Measurements from ENCODE around the gene KCNG2. TPM values are rescaled to one million over a fixed set of nuclear protein-coding genes. Genes with fewer than 3 reads are reported as not detected.
"Not testable (repeated sequence)": the region's sequence is repeated elsewhere in the genome, so short reads cannot be mapped to it uniquely, and the experiment has no call there.

KCNG2 gene
- total and polyA plus RNA-seq, 4 donors = 0.23 to 1.1 TPM; not detected in 2

DNA sequence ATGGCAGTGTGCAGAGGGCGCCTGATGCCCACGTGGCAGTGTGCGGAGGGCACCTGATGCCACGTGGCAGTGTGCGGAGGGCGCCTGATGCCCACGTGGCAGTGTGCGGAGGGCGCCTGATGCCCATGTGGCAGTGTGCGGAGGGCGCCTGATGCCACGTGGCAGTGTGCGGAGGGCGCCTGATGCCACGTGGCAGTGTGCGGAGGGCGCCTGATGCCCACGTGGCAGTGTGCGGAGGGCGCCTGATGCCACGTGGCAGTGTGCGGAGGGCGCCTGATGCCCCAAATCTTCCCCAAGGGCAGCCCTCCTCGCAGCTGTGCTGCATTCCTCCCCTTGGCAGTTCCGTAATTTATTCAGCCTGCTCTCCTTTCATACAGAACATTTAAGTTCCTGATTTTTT is 80.5 kb downstream of the KCNG2 start:
- H3K27me3 ChIP-seq (ENCODE audit: control insufficient read depth in 1 of 2, insufficient read depth in 2 of 2, low read length in 1 of 2); H3K36me3 ChIP-seq (ENCODE audit: control insufficient read depth in 1 of 2, insufficient read depth in 2 of 2, low read length in 1 of 2); H3K9me3 ChIP-seq (ENCODE audit: control insufficient read depth, low read length); ATAC-seq (ENCODE audit: low FRiP score); H3K4me3 ChIP-seq (ENCODE audit: low read length in 2 of 2); intact Hi-C loops (cut with DNase I); H3K27ac ChIP-seq (ENCODE audit: low read depth in 1 of 2, low read length in 2 of 2); DNase-seq; H3K4me1 ChIP-seq (ENCODE audit: control insufficient read depth in 1 of 2, insufficient read depth in 2 of 2, low read length in 2 of 2): not testable (repeated sequence)
- 91 to 93% methylated on average over 25 of the region's 25 CpGs for WGBS, 2 donors

DNA sequence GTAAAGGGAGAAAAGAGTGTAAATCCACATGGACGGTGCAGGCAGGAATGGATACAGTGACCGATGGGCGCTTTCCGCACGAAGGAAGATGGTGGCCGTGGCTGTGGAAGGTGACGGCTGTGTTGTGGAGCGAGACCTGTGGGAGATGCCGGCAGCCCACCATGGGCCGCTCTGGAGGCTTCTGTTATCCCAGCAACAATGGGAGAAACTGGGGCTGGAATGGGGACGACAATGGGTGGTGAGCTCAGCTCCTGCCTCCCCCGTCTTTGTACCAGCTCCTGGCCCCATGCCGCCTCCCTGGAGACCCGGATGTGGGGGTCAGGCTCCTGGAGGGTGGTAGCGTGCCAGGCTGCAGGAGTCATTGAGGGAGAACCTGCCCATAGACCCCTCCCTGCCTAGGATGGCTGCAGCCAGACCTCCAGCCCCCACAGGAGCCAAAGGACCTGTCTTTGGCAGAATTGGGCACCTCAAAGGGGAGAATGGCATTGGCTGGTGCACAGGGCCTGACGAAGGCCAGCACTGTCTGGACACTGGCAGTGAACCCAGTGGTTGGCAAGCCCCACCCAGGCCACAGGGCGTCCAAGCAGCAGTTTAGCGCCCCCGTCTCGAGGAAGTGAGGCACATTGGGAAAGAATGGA is 81.1 kb downstream of the KCNG2 start:
- DNase-seq (no peak), ATAC-seq (ENCODE audit: low FRiP score) (no peak)
- Histone ChIP-seq H3K4me1 (ENCODE audit: control insufficient read depth in 1 of 2, insufficient read depth in 2 of 2, low read length in 2 of 2) (no peaks in the 10 kb centered on the region), H3K27me3 (ENCODE audit: control insufficient read depth in 1 of 2, insufficient read depth in 2 of 2, low read length in 1 of 2) (no peaks in the 10 kb centered on the region), H3K27ac (ENCODE audit: low read depth in 1 of 2, low read length in 2 of 2) (no peak overlapping the region), H3K4me3 (ENCODE audit: low read length in 2 of 2) (no peak overlapping the region), H3K36me3 (ENCODE audit: control insufficient read depth in 1 of 2, insufficient read depth in 2 of 2, low read length in 1 of 2) (no peaks in the 10 kb centered on the region), H3K9me3 (ENCODE audit: control insufficient read depth, low read length) (no peaks in the 10 kb centered on the region)
- 82 to 85% methylated on average over 20 of the region's 20 CpGs for WGBS, 2 donors
- intact Hi-C loops (cut with DNase I) = no loop called here

DNA sequence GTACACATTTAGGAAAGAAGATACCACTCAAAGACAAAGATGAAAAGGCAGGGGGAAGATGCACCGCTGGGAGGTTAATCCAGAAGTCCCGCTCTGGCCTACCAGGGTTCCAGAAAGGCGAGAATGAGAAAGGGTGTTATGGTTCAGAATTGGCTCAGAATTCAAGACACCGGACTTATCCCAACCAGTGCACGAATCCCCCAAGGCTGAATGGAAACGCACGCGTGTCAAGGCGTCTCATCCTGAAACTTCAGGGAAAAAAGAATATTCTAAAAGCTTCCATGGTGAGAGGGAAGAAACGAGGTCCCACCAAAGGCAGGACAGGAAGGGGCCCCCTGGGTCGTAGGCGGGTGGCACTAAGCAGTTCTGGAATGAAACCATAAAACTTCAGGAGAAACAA is 81.8 kb downstream of the KCNG2 start:
- ATAC-seq (ENCODE audit: low FRiP score) (no peak), DNase-seq (no peak)
- no peaks in the 10 kb centered on the region for H3K9me3 ChIP-seq (ENCODE audit: control insufficient read depth, low read length)
- H3K27me3 ChIP-seq (ENCODE audit: control insufficient read depth in 1 of 2, insufficient read depth in 2 of 2, low read length in 1 of 2) = no peaks in the 10 kb centered on the region
- 84 to 86% methylated on average over 12 of the region's 12 CpGs for WGBS, 2 donors
- H3K27ac ChIP-seq (ENCODE audit: low read depth in 1 of 2, low read length in 2 of 2) = no peak overlapping the region
- H3K4me1 ChIP-seq (ENCODE audit: control insufficient read depth in 1 of 2, insufficient read depth in 2 of 2, low read length in 2 of 2) = no peaks in the 10 kb centered on the region
- intact Hi-C loops (cut with DNase I) = no loop called here
- no peak overlapping the region for H3K4me3 ChIP-seq (ENCODE audit: low read length in 2 of 2)
- no peaks in the 10 kb centered on the region for H3K36me3 ChIP-seq (ENCODE audit: control insufficient read depth in 1 of 2, insufficient read depth in 2 of 2, low read length in 1 of 2)

DNA sequence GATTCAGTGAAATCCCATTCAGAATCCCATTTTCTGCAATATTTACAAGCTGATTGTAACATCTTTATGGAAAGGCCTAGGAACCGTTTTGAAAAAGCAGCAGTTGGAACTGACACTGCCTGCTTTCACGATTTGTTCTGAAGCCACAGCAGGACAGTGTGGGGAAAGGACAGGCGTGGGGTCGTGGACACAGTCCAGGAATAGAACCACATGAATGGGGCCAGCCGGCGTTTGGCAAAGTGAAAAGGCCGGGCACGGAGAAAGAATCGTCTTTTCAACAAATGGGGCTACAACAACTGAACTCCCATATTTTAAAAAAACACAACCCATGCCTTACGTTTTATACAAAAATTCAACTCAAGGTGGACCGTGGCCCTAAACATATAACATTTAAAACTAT is 84.0 kb downstream of the KCNG2 start:
- H3K36me3 ChIP-seq (ENCODE audit: control insufficient read depth in 1 of 2, insufficient read depth in 2 of 2, low read length in 1 of 2) = no peaks in the 10 kb centered on the region
- no peaks in the 10 kb centered on the region for H3K4me1 ChIP-seq (ENCODE audit: control insufficient read depth in 1 of 2, insufficient read depth in 2 of 2, low read length in 2 of 2)
- H3K27ac ChIP-seq (ENCODE audit: low read depth in 1 of 2, low read length in 2 of 2) = no peak overlapping the region
- WGBS, 2 donors = 86 to 87% methylated on average over 11 of the region's 11 CpGs
- intact Hi-C loops (cut with DNase I) = no loop called here
- H3K4me3 ChIP-seq (ENCODE audit: low read length in 2 of 2) = no peak overlapping the region
- H3K27me3 ChIP-seq (ENCODE audit: control insufficient read depth in 1 of 2, insufficient read depth in 2 of 2, low read length in 1 of 2) = no peaks in the 10 kb centered on the region
- ATAC-seq (ENCODE audit: low FRiP score) (no peak), DNase-seq (peak in 1 of 2 donors; percentile 56)
- no peaks in the 10 kb centered on the region for H3K9me3 ChIP-seq (ENCODE audit: control insufficient read depth, low read length)

DNA sequence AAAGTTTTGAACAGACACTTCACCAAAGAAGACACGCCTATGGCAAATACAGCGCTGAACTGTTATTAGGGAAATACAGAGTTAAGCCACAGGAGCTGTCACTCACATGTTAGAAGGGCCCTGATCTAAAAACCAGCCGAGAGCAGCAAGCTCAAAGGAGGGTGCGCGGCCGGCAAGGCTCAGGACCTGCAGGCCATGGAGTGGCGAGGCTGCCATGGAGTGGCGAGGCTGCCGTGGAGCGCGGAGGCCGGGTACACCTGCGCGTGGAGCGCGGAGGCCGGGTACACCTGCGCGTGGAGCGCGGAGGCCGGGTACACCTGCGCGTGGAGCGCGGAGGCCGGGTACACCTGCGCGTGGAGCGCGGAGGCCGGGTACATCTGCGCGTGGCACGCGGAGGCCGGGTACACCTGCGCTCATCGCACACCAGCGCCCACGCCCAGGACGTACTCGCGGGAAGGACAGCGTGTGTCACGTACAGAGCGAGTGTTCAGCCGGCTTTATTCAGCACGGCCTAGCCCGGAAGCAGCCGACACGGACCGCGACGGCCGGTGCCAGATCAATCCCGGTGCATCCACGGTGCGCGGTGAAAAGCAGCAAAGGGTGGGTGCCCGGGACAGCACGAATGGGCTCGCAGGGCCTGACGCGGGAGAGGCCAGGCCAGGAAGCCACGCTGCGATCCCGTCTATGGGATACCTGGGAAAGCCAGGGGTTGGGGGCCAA is 84.9 kb downstream of the KCNG2 start:
- H3K27ac ChIP-seq (ENCODE audit: low read depth in 1 of 2, low read length in 2 of 2) = no peak overlapping the region
- no peaks in the 10 kb centered on the region for H3K27me3 ChIP-seq (ENCODE audit: control insufficient read depth in 1 of 2, insufficient read depth in 2 of 2, low read length in 1 of 2)
- H3K4me3 ChIP-seq (ENCODE audit: low read length in 2 of 2) = no peak overlapping the region
- no peaks in the 10 kb centered on the region for H3K36me3 ChIP-seq (ENCODE audit: control insufficient read depth in 1 of 2, insufficient read depth in 2 of 2, low read length in 1 of 2)
- intact Hi-C loops (cut with DNase I) = no loop called here
- 94 to 96% methylated on average over 68 of the region's 68 CpGs for WGBS, 2 donors
- no peaks in the 10 kb centered on the region for H3K4me1 ChIP-seq (ENCODE audit: control insufficient read depth in 1 of 2, insufficient read depth in 2 of 2, low read length in 2 of 2)
- H3K9me3 ChIP-seq (ENCODE audit: control insufficient read depth, low read length) = no peaks in the 10 kb centered on the region
- ATAC-seq (ENCODE audit: low FRiP score) (no peak), DNase-seq (peak in 1 of 2 donors; percentile 70)

DNA sequence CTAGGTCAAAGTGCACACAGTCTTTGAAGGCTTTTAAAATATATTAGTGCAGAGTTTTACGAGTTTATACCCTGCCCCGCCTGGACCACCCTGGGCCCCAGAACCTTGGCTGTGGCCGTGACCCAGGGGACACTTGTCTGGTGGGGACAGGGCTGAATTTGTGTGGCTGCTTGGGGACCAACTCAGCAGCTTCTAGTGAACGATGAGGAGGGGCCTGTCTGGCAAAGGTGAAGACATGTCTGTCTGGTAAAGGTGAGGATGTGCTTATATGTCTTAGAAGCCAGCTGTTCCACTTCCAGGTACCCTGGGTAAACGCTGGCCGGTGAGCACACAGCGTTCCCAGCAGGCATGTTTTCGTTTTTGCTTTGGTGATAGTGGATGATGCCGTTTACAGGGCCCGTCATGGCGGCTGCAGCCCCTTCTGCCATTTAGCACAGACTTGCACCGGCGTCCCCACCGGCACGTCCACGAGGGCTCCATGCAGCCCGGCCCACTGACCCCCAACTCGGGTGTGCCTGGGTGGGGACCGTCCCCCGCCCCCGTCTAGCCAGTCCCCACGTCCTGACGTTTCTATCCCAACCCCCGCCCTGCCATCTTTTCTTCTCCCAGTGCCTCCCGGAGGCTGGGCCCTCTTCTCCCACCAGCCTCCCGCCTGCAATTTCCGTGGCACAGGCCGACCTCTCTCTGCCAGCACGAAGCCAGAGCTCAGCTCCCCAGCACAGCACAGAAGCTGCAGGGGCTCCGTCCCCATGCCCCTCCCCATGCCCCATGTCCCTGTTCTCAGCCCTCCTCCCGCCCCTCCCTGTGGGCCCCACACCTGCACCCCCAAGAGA is 85.9 kb downstream of the KCNG2 start:
- DNase-seq (peak in 1 of 2 donors; percentile 73), ATAC-seq (ENCODE audit: low FRiP score) (no peak)
- no peak overlapping the region for H3K4me3 ChIP-seq (ENCODE audit: low read length in 2 of 2)
- H3K27me3 ChIP-seq (ENCODE audit: control insufficient read depth in 1 of 2, insufficient read depth in 2 of 2, low read length in 1 of 2) = no peaks in the 10 kb centered on the region
- intact Hi-C loops (cut with DNase I) = no loop called here
- peaks cover 2% of the 10 kb centered on the region for H3K9me3 ChIP-seq (ENCODE audit: control insufficient read depth, low read length)
- WGBS, 2 donors = 90 to 91% methylated on average over 25 to 31 of the region's 31 CpGs
- no peaks in the 10 kb centered on the region for H3K4me1 ChIP-seq (ENCODE audit: control insufficient read depth in 1 of 2, insufficient read depth in 2 of 2, low read length in 2 of 2)
- H3K36me3 ChIP-seq (ENCODE audit: control insufficient read depth in 1 of 2, insufficient read depth in 2 of 2, low read length in 1 of 2) = no peaks in the 10 kb centered on the region
- no peak overlapping the region for H3K27ac ChIP-seq (ENCODE audit: low read depth in 1 of 2, low read length in 2 of 2)

DNA sequence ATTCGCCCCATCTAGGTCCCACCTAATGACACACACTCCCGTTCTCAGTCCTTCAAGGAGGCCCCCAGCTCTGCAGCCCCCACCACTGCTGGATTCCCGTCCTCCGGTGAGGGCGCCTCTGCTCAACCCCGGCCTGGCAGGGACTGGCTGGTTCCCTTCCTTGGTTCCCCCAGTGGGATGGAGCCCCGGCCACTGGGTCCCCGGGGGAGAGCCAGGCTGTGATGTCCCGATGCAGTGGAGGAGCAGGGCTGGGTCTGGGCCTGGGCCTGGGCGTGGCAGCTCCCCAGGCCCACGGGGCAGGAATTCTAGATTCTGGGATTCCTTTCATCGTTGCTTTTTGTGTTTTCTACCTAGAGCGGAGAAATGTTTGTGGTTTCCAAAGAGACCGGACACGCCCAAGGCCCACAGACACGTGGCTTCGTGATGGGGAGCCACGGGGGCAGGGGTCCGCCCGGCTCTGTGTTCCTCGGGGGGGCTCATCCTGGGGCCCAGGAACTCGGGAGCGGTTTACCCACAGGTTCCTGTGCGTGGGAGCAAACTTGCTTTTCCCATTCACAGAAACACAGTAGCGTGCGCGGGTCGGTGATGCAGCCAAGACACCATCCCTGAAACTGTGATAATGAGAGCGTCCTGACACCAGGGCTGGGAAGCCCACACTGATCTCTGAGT is 86.7 kb downstream of the KCNG2 start:
- no peak overlapping the region for H3K4me3 ChIP-seq (ENCODE audit: low read length in 2 of 2)
- ATAC-seq (ENCODE audit: low FRiP score) = peak; percentile 29
- peaks cover 2% of the 10 kb centered on the region for H3K9me3 ChIP-seq (ENCODE audit: control insufficient read depth, low read length)
- H3K27me3 ChIP-seq (ENCODE audit: control insufficient read depth in 1 of 2, insufficient read depth in 2 of 2, low read length in 1 of 2) = no peaks in the 10 kb centered on the region
- DNase-seq = peak in 1 of 2 donors; percentile 58
- 82 to 86% methylated on average over 29 of the region's 29 CpGs for WGBS, 2 donors
- intact Hi-C loops (cut with DNase I) = no loop called here
- H3K4me1 ChIP-seq (ENCODE audit: control insufficient read depth in 1 of 2, insufficient read depth in 2 of 2, low read length in 2 of 2) = no peaks in the 10 kb centered on the region
- H3K36me3 ChIP-seq (ENCODE audit: control insufficient read depth in 1 of 2, insufficient read depth in 2 of 2, low read length in 1 of 2) = no peaks in the 10 kb centered on the region
- no peak overlapping the region for H3K27ac ChIP-seq (ENCODE audit: low read depth in 1 of 2, low read length in 2 of 2)

DNA sequence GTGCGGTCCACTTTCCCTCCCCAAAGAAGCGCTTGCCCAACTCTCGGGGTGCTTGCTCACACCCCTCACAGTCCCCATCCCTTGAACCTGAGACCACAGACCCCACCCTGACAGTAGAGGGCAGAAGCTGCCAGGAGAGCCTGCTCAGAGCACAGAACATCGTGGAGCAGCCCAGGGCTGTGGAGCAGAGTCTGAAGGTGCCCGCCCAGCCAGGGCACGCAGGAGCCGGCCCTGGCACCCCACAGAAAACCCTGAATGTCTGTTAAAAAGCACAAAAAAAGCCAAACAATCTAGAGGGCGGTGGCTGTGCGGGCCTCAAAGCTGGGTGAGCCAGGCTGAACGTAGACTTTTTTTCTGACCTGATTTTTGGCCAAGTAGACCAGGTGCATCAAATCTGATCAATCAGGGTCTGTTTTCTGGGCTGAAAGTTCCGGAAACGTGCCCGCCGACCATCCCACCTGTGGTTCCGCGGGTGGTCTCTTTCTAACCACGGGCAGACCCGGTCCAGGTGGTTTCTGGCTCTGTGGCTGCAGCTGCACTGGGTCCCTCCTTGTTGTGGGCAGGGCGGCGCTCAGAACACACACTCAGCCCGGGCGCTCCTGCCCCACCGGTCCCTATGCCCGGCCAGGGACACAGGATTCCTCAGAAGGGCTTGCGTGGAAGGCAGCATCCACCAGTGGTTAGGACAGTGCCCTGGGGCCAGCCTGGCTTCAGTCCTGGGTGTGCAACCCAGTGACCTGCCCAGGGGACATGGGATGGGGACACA is 87.4 kb downstream of the KCNG2 start:
- Histone ChIP-seq H3K9me3 (ENCODE audit: control insufficient read depth, low read length) (peaks cover 3% of the 10 kb centered on the region), H3K27ac (ENCODE audit: low read depth in 1 of 2, low read length in 2 of 2) (no peak overlapping the region), H3K4me1 (ENCODE audit: control insufficient read depth in 1 of 2, insufficient read depth in 2 of 2, low read length in 2 of 2) (no peaks in the 10 kb centered on the region), H3K27me3 (ENCODE audit: control insufficient read depth in 1 of 2, insufficient read depth in 2 of 2, low read length in 1 of 2) (no peaks in the 10 kb centered on the region), H3K36me3 (ENCODE audit: control insufficient read depth in 1 of 2, insufficient read depth in 2 of 2, low read length in 1 of 2) (no peaks in the 10 kb centered on the region), H3K4me3 (ENCODE audit: low read length in 2 of 2) (no peak overlapping the region)
- WGBS, 2 donors = 91 to 93% methylated on average over 25 of the region's 25 CpGs
- ATAC-seq (ENCODE audit: low FRiP score) (no peak), DNase-seq (peak in 1 of 2 donors; percentile 57)
- intact Hi-C loops (cut with DNase I) = no loop called here

All from aorta (tissue), 5 donors.